NCI-H2196 (cell line): ENCODE results near the gene ZNRF1.

Experiments used
- DNase-seq: peaks from one replicate; lab custom pipeline; 2025; ENCODE audit not compliant: unreplicated experiment; lab: John Stamatoyannopoulos, UW

The ZNRF1 gene

DNA sequence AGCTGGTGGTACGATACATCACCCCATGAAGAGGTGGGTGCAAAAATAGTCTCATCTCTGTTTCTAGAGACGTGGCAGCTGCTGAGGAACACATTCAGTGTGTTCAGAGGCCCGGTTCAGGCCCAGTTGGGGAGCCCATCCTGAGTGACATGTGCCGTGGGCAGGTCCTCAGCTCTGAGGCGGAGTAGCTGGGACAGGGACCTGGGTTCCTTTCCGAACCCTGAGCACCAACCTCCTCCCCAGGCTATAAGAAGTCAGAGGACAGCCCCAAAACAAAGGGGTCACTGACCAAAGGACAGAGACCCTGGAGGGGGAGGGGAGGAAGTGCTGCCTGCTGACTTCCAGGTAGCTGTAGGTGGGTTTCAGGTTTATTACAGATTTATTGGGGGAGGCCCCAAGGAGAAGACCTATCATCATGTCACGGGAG, 112.7 kb downstream of the ZNRF1 start:
- no peak for DNase-seq

DNA sequence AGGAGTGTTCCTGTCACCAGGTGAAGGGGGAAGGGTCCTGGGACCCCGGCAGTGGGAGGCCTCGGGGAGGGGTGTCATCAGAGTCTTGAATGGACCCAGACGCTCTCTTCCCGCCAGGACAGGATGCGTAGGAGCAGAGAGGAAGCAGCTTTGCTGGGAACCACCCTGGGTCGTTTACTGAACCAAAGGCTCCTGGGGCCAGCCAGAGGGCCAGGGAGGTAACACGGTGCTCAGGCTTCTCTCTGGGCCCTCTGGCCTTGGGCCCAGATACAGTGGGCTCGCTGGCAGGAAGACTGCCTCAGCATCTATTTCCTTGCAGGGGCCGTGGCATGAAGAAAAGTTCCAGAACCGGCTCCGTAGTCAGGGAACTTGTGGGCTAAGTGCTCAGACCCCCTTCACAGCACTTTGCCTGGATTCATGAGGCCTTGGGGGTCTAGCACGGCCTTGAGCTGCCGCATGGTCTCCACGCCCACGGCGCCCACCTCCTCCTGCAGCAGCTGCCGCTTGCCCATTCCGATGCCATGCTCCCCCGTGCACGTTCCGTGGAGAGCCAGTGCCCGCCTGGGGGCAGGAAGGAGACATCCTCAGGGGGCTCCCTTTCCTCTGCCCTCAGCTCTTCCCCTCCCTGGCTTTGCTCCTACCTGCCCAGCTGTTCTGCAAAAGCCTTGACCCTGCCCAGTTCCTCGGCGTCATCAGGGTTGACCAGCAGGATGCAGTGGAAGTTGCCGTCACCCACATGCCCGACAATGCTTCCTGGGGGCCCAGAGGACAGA, 113.3 kb downstream of the ZNRF1 start:
- no peak for DNase-seq

DNA sequence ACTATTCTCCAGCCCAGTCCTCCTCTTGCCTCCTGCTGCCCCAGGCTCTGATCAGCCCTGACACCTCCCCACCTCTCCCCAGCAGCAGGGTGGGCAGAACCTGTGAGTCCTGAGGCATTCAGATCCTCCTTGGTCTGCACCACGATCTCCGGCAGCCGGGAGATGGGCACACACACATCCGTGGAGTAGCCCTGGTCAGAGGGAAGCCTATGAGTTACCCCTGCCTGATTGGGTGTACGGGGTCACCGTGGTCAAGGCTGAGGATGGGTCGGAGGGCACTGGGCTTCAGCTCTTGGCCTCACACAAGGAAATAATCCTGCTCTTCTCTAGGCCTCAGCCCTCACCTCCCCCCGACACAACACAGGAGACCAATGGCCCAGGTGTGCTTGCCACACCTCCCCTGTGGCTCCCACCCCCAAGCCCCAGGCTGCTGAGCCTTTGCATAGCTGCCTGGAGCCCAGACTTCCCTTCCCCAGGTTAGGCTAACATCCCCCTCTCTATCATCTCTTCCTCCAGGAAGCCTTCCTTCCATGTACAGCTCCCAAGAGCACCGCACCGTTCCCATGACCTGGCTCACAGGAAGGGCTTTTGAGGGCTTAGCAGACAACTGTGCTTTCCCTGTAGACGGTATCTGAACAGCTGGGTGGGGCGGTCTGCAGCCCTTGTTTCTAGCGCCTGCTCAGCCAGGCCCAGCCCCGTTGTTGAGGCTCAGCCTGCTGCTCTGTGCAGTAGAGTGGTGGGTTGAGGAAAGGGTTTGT, 114.1 kb downstream of the ZNRF1 start:
- DNase-seq: no peak

DNA sequence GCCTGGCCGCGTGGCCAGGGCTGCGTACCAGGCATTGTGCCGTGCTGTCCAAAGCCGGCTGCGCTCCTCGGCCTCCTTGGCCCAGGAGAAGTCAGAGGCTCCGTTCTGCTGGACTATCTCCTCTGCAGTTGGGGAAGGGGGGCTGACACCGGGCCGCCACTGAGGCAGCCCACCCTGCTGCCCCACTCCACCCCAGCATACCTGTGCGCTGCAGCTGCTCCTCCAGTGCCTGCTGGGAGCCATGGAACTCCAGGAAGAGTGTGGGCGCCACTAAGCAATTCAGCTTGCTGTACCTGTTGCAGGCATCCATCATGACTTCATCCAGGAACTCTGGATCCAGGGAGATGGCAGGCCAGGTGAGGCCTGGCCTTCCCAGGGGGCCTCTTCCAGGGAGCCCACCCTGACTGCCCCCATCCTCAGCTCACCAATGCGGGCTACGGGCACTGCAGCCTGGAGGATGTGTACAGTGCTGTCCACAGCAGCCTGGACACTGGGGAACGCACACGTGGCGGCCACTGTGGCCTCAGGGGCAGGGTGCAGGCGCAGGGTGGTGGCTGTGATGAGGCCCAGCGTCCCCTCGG, 114.8 kb downstream of the ZNRF1 start:
- no peak for DNase-seq

DNA sequence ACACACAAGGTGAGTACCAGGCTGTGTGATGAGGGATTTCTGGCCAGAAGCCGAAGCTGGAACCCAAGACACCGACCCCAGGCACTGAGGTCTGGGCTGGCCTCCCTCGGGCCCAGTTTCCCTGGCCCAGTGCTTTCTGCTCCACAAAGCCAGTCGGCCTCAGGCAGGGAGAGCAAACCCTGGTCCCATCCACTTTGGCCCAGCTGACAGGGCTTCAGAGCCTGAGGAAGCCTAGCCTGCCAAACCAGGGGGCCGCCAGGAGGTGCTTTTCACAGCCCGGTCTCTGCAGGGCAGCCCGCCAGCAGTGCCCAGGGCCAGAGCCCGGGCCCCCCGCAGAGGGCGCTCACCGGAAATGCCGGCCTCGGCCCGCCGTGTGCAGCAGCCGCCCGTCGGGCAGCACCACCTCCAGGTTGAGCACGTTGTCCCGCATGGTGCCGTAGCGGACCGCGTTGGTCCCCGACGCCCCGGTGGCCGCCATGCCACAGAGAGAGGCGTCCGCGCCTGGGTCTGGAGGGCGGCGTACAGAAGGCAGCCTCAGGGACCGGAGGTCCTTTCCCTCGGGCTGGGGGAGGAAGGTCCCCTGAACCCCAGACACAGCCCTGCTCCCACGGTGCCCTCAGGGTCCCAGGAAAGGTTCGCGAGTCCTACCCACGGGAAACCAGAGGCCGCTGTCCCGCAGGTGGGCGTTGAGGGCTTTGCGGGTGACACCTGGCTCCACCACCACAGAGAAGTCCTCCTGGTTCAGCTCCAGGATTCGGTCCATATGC, 115.5 kb downstream of the ZNRF1 start:
- DNase-seq: no peak

DNA sequence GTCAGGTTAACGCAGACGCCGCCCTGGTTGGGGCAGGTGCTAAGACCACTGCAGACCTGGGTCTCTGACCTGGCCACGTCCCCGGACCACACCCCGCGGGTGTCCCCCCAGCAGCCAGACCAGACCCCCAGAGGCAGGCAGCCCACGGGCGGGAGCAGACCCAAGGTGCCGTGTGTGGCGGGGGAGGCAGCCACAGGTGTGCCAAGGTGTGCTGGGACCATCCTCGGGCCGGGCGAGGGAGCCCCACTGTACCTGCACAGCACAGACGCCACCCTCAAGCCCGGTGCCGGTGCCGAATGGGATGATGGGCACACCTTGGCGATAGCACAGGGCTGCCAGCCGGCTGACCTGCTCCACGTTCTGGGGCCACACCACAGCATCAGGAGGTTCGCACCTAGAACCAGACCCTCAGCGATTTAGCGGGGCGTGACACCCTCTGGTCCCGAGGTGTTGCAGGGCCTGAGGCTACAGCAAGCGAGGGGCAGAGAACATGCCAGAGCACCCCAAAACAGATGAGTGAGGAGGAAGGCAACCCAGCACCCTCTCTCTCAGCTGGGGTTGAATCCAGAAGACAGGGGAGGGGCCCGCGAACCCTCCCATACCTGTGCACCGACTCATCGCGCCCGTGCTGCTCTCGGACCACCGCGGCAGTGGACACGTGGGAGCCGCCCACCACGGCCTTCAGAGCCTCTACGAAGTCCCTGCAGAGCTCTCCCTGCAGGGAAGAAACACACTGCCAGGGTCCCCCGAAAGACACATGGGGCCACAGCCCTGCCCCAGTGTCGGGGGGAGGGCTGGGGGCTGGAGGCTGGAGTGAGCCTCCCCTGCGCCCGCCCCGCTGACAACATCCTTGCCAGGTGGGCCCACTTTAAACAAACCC, 116.4 kb downstream of the ZNRF1 start:
- DNase-seq: no peak

DNA sequence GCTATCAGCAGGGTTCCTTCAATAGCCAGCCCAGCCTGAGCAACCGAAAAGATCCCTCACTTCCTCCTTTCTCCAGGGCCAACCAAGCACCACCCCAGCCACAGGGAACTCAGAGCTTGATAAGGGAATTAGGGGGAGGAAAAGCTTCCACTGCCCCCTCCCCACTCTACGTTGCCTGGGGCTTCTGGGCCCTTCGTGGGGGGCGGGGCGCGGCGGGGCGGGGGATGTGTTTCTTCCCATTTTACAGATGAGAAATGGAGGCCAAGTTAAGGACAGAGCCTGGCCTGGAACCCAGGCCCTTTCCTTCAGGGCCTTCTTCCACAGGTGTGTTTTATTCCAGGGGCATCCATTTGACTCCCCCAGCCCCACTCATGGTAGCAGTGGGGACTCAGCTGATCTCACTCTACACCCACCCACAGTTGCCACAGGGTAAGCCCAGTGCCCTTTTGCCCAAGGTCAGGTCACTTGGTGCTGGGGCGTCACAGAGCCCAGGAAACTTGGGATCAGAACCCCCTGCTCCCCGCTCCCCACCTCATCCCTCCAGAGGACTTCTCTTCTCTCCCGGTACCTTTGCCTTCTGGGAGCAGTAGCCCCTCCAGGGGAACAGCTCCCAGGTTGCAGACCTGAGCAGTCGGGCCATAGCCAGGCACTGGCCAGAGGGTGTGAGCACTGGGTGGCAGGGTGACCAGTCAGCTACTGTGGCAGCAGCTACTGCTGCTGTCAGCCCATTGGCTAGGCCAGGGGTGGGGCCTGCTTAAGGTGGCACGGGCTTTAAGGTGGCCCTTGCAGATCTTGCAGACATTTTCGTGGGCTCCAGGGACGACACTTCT, 117.5 kb downstream of the ZNRF1 start, which contains the start of gene LDHD:
LDHD (minus strand) TSS at position 700 of the 830 bp plus-strand sequence; CDS start at position 640, 60 bp downstream.
- DNase-seq: no peak

DNA sequence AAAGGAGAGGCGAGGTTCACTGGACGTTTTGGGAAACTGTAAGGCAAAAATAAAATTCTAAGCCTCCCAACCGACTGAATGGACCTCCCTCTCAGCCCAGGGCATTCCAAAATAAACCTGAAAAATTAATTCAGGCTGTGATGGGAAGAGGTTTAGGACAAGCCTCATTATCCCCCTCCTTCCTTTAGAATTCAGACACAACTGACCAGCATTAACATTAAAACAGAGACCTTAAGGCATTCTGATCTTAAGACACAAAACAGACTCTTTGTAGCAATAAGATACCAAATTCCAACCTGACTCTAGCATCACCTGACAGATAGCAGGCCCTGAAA, 118.1 kb downstream of the ZNRF1 start:
- DNase-seq: no peak

DNA sequence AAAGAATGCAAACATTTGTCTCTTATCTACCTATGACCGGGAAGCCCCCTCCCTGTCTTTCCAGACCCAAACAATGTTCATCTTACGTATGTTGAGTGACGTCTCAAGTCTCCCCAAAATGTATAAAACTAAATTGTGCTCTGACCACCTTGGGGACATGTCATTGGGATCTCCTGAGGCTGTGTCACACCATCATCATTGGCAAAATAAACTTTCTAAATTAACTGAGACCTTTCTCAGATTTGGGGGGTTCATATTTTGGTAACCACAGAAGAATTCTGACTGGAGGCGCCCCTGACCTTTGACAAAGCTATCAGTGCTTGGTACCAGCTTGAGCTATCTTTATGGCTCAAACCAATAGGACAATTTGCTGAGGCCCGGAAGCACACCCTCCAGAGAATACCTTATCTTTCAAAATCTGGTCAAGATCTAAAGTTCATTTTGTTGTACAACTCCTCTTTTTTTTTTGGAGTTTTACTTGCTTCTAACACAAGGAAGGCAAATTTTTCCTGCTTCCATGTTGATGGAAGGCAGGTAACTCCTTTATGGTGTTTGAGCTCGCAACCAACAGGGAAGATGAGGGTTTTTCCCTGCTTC, 120.2 kb downstream of the ZNRF1 start:
- DNase-seq: no peak

DNA sequence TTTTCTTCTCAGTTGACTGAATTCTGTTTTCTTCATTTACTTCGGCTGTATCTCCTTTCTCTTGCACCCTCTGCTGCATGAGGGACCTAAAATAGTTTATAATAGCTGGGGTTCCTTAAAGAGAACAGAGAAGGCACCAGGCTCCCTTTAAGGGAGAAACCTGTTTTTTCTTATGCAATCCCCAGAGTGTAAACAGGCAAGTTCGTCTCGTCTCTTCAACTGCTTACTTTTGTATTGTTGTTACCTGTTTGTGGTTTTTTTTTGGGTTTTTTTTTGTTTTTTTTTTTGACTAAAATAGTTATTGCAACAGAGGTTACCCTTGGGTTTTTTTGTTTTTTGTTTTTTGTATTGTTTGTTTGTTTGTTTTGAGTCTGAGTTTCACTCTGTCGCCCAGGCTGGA, 121.4 kb downstream of the ZNRF1 start:
- no peak for DNase-seq

DNA sequence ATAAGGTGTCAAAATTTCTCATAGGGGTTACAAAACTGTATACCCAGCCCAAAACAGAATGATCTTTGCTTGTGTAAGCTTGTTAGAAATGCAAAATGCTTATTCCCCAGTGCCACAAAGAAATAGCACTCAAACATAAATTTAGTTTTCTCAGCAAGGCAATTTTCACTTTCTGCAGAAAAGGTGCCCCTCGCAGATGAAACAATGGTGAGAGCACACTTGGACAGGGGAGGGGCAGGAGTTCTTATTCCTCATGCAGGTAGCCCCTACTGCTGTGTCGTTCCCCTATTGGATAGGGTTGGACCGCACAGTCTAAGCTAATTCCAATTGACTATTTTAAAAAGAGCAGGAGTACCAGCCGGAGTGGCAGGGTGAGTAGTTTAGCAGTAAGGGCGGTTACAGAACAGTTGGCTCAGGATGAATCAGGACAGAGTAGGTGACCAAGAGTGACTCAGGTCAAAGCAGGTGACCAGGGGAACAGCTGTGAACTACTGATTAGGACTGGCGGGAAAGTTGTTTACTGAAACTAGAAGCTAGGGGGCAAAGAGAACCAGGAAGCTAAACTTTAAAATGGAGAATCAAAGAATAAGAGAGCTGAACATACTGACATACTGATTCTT, 123.2 kb downstream of the ZNRF1 start:
- DNase-seq: no peak

DNA sequence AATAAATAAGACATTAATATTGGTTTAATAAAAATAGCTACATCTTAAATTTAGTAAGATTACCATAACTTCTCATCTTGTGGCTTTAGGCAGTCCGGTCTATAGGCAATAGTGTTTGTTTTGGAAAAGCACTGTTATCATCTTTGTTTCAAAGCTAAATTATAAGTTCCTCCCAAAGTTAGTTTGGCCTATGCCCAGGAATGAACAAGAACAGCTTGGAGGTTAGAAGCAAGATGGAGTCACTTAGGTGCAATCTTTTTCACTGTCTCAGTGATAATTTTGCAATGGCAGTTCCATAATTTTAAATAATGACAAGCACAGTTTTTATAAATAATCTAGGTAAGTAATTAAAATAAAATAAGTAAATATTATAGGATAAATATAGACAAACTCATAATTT, 123.8 kb downstream of the ZNRF1 start:
- DNase-seq: no peak

DNA sequence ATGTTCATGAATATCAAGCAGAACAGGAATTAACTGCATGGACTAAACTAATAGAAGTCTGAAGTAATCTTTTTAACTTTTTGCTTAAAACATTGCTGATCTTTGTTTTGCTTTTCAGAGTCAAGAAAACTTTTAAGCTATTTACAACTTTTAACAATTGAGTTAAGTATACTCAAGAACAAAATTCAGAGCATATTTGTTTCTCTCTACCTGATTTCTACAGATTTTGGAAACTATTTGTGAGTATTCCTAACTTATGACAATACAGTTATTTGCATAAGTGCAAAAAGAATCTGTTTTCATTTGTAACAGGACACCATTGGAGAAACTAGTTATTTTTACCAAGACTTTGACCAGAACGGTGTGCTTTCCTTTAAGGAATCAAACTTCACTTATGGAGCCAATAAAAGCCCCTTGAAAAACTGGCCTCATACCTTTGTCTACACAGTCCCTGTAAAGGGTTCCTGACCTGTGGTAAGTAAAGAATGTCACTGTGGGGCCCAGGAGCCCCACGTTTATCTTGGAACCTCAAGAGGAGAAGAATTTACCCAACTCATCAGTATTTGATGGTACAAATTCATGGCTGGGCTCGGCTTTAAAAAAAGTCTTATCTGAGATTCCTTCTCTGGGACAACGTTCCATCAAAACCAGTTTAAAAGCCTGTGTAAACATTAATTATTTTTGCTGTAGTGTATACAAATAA, 129.0 kb downstream of the ZNRF1 start:
- no peak for DNase-seq

DNA sequence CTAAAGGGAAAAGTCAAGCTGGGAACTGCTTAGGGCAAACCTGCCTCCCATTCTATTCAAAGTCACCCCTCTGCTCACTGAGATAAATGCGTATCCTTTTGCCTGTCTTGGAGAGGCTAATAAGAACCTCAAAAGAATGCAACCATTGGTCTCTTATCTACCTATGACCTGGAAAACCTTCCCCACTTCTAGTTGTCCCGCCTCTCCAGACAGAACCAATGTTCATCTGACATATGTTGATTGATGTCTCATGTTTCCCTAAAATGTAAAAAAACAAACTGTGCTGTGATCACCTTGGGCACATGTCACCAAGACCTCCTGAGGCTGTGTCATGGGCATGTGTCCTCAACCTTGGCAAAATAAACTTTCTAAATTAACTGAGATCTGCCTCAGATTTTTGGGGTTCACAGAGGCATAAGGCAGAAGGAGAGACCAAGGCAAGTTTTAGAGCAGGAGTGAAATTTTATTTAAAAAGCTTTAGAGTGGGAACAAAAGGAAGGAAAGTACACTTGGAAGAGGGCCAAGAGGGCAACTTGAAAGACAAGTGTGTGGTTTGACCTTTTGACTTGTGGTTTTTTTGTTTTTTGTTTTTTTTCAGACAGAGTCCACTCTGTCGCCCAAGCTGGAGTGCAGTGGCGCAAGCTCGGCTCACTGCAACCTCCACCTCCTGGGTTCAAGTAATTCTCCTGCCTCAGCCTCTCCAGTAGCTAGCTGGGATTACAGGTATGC, 130.8 kb downstream of the ZNRF1 start:
- DNase-seq: peak; percentile 30

DNA sequence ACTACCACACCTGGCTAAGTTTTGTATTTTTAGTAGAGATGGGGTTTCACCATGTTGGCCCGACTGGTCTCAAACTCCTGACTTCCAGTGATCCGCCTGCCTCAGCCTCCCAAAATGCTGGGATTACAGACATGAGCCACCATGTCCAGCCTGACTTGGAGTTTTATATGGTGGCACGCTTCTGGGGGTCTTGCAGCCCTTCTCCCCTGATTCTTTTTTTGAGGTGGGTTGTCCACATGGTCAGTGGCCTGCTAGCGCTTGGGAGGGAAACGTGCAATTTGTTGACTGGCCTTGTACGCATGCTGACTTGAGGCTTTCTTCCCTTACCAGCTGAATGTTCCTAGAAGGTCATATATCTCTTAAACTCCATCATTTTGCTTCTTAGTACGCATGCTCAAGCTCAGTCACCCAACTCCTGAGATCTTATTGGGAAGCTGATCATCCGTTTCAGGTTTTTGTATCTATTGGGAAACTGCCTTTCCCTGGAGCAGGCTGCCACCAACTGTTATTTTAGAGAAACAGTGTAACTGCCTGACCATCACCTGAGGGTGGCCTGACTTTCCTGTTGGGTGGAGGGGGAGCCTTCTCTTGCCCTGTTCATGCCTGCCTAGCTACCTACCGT, 131.4 kb downstream of the ZNRF1 start:
- peak; percentile 1 for DNase-seq

DNA sequence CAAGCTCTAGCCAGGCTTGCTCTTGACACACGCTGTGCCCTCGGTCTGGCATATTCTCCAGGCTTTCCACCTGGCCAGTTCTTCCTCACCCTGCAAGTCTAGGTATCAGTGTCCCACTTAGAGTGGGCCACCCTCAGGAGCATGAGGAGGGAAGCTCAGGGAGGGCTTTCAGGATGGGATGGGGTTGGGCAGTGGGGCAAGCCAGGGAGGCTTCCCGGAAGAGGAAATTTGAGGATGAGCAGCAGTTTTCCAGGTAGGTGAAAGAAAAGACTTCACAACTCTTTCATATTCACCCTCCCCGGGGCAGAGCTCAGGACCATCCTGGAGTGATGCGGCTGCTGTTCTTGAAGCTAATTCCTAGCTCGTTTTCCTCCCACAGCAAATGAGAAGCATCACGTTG, 132.3 kb downstream of the ZNRF1 start:
- DNase-seq: no peak

DNA sequence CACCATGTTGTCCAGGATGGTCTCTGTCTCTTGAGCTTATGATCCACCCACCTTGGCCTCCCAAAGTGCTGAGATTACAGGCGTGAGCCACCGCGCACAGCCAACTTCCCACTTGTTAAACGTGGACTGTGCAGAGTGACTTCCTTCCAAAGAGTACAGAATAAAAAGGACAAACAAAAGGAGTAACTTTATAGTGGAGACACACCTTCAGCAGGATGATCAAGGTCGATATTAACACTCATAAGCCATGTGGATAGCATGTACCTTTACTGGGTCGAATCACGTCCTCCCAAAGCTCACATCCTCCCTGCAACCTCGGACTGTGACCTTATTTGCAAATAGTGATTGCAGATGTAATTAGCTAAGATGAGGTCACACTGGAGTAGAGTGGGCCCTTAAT, 139.4 kb downstream of the ZNRF1 start:
- no peak for DNase-seq
